Spleen (tissue), 11 donors: ENCODE results near the gene NCOA7. TPM values are rescaled to one million over a fixed set of nuclear protein-coding genes. Genes with fewer than 3 reads are reported as not detected.

Experiments used
- DNase-seq: peaks from one replicate; pipeline ENCODE4 v3.0.0-alpha.2; 2020
- H3K27ac ChIP-seq, 8 donors: fragments of 200-600 bp; sonication (generic) in 7 of 8; 1 replicate in 4 of 8; 2 replicates in 4 of 8; pipeline versions ENCODE4 v1.5.0 to v1.8.0; 2016 to 2021; ENCODE audit warnings: inconsistent platforms in 4 of 8, mild to moderate bottlenecking in 4 of 8, moderate library complexity in 1 of 8
- H3K27me3 ChIP-seq, 7 donors: fragments of 200-600 bp; sonication (generic) in 6 of 7; replicated peaks in 1 of 7; 1 replicate in 4 of 7; 2 replicates in 3 of 7; pipeline versions ENCODE4 v1.5.0 to v1.8.0; 2016 to 2021; ENCODE audit warnings: inconsistent platforms in 3 of 7, mild to moderate bottlenecking in 1 of 7
- H3K36me3 ChIP-seq, 6 donors: fragments of 200-600 bp; sonication (generic) in 5 of 6; 1 replicate in 4 of 6; 2 replicates in 2 of 6; pipeline versions ENCODE4 v1.5.0 to v1.8.0; 2016 to 2021; ENCODE audit warnings: inconsistent platforms in 2 of 6
- H3K4me1 ChIP-seq, 6 donors: fragments of 200-600 bp; sonication (generic) in 5 of 6; 1 replicate in 3 of 6; 2 replicates in 3 of 6; pipeline versions ENCODE4 v1.5.0 to v1.8.0; 2016 to 2021; ENCODE audit warnings: inconsistent platforms in 3 of 6
- H3K4me3 ChIP-seq, 8 donors: fragments of 200-600 bp; sonication (generic) in 7 of 8; 1 replicate in 4 of 8; 2 replicates in 4 of 8; pipeline versions ENCODE4 v1.5.0 to v1.8.0; 2016 to 2021; ENCODE audit warnings: inconsistent platforms in 4 of 8, mild to moderate bottlenecking in 4 of 8, moderate library complexity in 2 of 8
- H3K9me3 ChIP-seq, 8 donors: fragments of 200-600 bp; sonication (generic) in 7 of 8; 1 replicate in 4 of 8; 2 replicates in 4 of 8; pipeline versions ENCODE4 v1.5.0 to v1.8.0; 2016 to 2021; ENCODE audit warnings: inconsistent platforms in 4 of 8
- POLR2A ChIP-seq, 3 donors: fragments of 450-650 bp; IDR thresholded peaks; one replicate each; pipeline ENCODE4 v1.5.1; 2017; ENCODE audit warnings: antibody characterized with exemption in 3 of 3, mild to moderate bottlenecking in 1 of 3
- POLR2AphosphoS5 ChIP-seq, 3 donors: sonication (generic); formaldehyde crosslinking; IDR thresholded peaks; one replicate each; pipeline ENCODE4 v1.5.1; 2017; ENCODE audit warnings: antibody characterized with exemption in 3 of 3
- WGBS, 5 donors: extraction: QIAGEN DNeasy Blood & Tissue Kit in 3 of 5; methylation state at CpG; one replicate each; pipeline versions ENCODE4 v1.1.5 to v1.1.7; 2013 to 2018; 5-methylcytosine and 5-hydroxymethylcytosine counted together
- intact Hi-C: fragments of 100-400 bp; cut with DNase I; formaldehyde crosslinking; loops from one replicate; pipeline ENCODE4 v1.15.0; 2023; ENCODE audit warnings: low total_unique reads
- polyA plus RNA-seq, 3 donors: library from polyadenylated mRNA; stranded (reverse); fragments of 200-250 nt; gene quantifications; one replicate each; pipeline ENCODE4 v1.2.1, GENCODE V29; 2013
- total RNA-seq, 7 donors: library from RNA; depleted of rRNA in 3 of 7; stranded (reverse); fragments of >200 nt in 3 of 7; fragmentation: NEBNext Ultra II Directional in 4 of 7; extraction: Animal tissue kit (Norgen Biotek cat#: 25700) in 4 of 7; gene quantifications; one replicate each; pipeline versions ENCODE4 v1.1.0 to v1.2.1, GENCODE V29; 2016 to 2021
- TF ChIP-seq, protein P1 (sequence below), 11 experiments: fragments of 200-600 bp in 7 of 11; fragments of 450-650 bp in 4 of 11; sonication (generic) in 4 of 11; IDR thresholded peaks in 8 of 11; conservative IDR thresholded peaks in 3 of 11; 1 replicate in 7 of 11; 2 replicates in 4 of 11; pipeline versions ENCODE4 v1.4.0 to v1.8.0; 2016 to 2021; ENCODE audit warnings: antibody characterized with exemption in 11 of 11, inconsistent platforms in 4 of 11, mild to moderate bottlenecking in 1 of 11
- donor health status: healthy with polysubstance abuse.
- donor health status: DM: no; HTN: no; CAD: no; lungs with moderate emphysema.
- donor health status: DM: no; HTN: no; CAD: no.
- donor health status: Bipolar disorder and iron deficiency.
- donor health status: healthy.
- donor health status: DM: no; HTN: no; CAD: no.
- donor health status: DM: yes; HTN: yes; CAD: no.

The NCOA7 gene
- total and polyA plus RNA-seq, 10 donors: 11.8 to 84.3 (median 43.1) TPM

DNA sequence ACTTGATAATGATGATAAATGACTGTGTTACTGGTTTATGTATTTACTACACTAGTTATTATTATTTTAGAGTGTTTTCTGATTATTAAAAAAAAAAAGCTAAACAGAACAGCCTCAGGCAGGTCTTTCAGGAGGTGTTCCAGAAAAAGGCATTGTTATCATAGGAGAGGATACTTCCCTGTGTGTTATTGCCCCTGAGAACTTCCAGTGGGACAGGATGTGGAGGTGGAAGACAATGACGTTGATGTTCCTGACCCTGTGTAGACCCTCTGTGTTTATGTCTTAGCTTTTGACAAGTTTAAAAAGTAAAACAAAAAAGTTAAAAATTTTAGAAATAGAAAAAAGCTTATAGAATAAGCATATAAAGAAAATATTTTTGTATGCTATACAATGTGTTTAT is 49.1 kb downstream of the NCOA7 start:
- intact Hi-C loops: no loop called here
- WGBS, 5 donors: 39 to 58% (median 48%) methylated on average over 1 of the region's 1 CpG
- no peaks in the 10 kb centered on the region for H3K27me3 ChIP-seq
- H3K4me1 ChIP-seq: peaks cover 6 to 54% (median 37%) of the 10 kb centered on the region in 6 donors
- no peak overlapping the region for H3K4me3 ChIP-seq
- no peaks in the 10 kb centered on the region for H3K9me3 ChIP-seq
- no peaks in the 10 kb centered on the region for H3K36me3 ChIP-seq
- DNase-seq: no peak
- TF ChIP-seq POLR2AphosphoS5 (IDR thresholded peaks at IDR 0.05): no peak
- TF ChIP-seq POLR2A (IDR thresholded peaks at IDR 0.05): no peak
- TF ChIP-seq, protein P1, sequence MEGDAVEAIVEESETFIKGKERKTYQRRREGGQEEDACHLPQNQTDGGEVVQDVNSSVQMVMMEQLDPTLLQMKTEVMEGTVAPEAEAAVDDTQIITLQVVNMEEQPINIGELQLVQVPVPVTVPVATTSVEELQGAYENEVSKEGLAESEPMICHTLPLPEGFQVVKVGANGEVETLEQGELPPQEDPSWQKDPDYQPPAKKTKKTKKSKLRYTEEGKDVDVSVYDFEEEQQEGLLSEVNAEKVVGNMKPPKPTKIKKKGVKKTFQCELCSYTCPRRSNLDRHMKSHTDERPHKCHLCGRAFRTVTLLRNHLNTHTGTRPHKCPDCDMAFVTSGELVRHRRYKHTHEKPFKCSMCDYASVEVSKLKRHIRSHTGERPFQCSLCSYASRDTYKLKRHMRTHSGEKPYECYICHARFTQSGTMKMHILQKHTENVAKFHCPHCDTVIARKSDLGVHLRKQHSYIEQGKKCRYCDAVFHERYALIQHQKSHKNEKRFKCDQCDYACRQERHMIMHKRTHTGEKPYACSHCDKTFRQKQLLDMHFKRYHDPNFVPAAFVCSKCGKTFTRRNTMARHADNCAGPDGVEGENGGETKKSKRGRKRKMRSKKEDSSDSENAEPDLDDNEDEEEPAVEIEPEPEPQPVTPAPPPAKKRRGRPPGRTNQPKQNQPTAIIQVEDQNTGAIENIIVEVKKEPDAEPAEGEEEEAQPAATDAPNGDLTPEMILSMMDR (IDR thresholded peaks at IDR 0.05 in 8 of 11, conservative IDR thresholded peaks at IDR 0.05 in 3 of 11): no peak
- peak overlapping the region in 7 of 8 donors; percentile 21 to 73 (median 46) for H3K27ac ChIP-seq

DNA sequence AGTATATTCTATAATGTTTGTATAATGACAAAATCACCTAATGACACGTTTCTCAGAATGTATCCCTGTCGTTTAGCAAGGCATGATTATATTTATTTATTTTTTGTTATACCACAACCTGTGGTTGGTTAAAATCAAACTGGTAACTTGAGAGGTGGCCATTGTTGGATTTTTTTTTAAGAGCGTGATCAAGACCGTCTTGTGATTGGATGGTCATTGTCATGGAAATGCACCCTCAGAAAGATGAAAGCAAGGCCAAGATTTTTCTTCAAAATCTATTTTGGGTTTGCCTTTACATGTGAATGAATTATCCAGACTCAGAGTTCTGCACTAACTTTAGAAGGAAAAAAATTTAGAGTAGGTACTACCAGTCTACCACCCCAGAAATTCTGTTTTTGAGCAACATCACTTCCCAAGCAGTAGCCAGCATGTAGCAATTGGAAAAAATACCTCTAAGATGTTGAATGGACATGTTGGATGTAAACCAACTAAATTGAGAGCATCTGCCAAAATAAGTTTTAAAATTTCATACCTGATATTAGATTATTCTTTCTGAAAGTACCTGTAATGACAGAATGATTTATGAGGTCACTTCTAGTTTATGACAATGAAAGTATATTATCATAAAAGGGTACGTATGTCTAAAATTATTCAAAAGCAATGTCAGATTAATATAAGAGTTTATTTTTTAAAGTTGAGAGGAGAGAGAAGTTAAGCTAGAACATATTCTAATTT is 50.8 kb downstream of the NCOA7 start:
- Histone ChIP-seq H3K9me3 (no peaks in the 10 kb centered on the region), H3K4me3 (no peak overlapping the region), H3K36me3 (no peaks in the 10 kb centered on the region), H3K27ac (no peak overlapping the region), H3K4me1 (peaks cover 0 to 55% (median 30%) of the 10 kb centered on the region in 6 donors), H3K27me3 (no peaks in the 10 kb centered on the region)
- no peak for DNase-seq
- intact Hi-C loops: no loop called here
- 93 to 99% (median 95%) methylated on average over 5 of the region's 5 CpGs for WGBS, 5 donors
- TF ChIP-seq, protein P1 (IDR thresholded peaks at IDR 0.05 in 8 of 11, conservative IDR thresholded peaks at IDR 0.05 in 3 of 11): no peak
- TF ChIP-seq POLR2AphosphoS5 (IDR thresholded peaks at IDR 0.05) (no peak), POLR2A (IDR thresholded peaks at IDR 0.05) (no peak)

DNA sequence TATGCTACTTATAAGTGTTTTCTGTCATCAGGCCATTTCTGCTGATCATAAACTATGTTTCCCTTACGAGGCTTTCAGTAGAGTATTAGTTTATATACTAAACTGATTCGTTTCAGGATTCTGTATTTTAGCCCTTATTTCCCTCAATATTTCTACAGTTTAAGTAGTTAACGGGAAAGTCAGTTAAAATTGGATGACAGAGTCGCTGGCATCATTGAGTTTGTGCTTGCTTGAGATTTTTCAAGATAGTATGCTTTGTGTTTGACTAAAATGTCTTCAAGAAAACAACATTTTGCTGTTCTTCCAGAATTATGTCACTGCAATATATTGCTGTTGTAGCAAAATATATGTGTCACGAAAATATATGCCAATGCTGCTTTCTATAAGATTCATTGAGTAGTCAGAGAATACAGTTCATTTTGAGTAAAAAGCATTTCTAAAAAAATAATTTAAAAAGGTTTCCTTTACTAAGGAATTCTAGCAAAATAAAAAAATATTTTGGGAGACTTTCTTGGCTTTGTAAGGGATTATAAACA is 51.4 kb downstream of the NCOA7 start:
- 91 to 97% (median 94%) methylated on average over 5 of the region's 5 CpGs for WGBS, 5 donors
- Histone ChIP-seq H3K36me3 (no peaks in the 10 kb centered on the region), H3K4me3 (no peak overlapping the region), H3K27ac (no peak overlapping the region), H3K9me3 (no peaks in the 10 kb centered on the region), H3K27me3 (no peaks in the 10 kb centered on the region), H3K4me1 (peaks cover 0 to 53% (median 30%) of the 10 kb centered on the region in 6 donors)
- no peak for DNase-seq
- intact Hi-C loops: no loop called here
- TF ChIP-seq, protein P1 (IDR thresholded peaks at IDR 0.05 in 8 of 11, conservative IDR thresholded peaks at IDR 0.05 in 3 of 11): no peak
- TF ChIP-seq POLR2AphosphoS5 (IDR thresholded peaks at IDR 0.05) (no peak), POLR2A (IDR thresholded peaks at IDR 0.05) (no peak)

DNA sequence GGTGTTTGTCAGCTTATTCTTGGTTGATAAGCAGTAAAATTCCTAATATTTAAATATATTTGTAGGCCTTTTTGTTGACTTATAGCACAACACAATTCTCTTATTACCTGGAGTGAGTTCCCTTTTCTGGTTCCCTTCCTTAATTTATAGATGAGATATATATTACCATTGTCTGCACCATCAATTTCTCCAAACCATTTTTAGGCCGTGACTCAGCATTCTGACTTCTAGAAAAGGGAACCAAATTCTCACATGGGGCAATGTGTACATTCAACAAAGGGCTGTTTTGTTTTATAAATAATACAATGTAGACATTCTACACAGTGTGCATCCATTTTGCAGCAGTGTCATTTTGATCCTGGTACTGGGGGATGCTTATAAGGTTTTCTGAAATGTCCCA is 52.8 kb downstream of the NCOA7 start:
- WGBS, 5 donors: 38 to 74% (median 57%) methylated on average over 1 of the region's 1 CpG
- intact Hi-C loops: no loop called here
- H3K27me3 ChIP-seq: no peaks in the 10 kb centered on the region
- no peaks in the 10 kb centered on the region for H3K9me3 ChIP-seq
- H3K36me3 ChIP-seq: no peaks in the 10 kb centered on the region
- H3K27ac ChIP-seq: peak overlapping the region in 7 of 8 donors; percentile 31 to 72 (median 68)
- no peak for TF ChIP-seq POLR2A (IDR thresholded peaks at IDR 0.05)
- TF ChIP-seq POLR2AphosphoS5 (IDR thresholded peaks at IDR 0.05): no peak
- TF ChIP-seq, protein P1 (IDR thresholded peaks at IDR 0.05 in 8 of 11, conservative IDR thresholded peaks at IDR 0.05 in 3 of 11): no peak
- H3K4me3 ChIP-seq: no peak overlapping the region
- peaks cover 0 to 43% (median 26%) of the 10 kb centered on the region in 6 donors for H3K4me1 ChIP-seq
- no peak for DNase-seq
